Measurements from ENCODE around the gene DPH7.

DPH7 gene

GRCh38 chr9:137543237-137543963 is 35.3 kb downstream of the DPH7 start:
- Histone ChIP-seq H3K79me2 (ENCODE audit: control insufficient read depth, insufficient read depth, low read length, poor library complexity) (no peaks in the 10 kb centered on the region), H2BK5ac (ENCODE audit: low read depth, low read length, poor library complexity) (no peak overlapping the region), H3K23ac (ENCODE audit: low read length) (no peak overlapping the region), H3K27ac (ENCODE audit: low read depth, low read length) (no peak overlapping the region), H3K4me1 (ENCODE audit: control insufficient read depth in 1 of 2, insufficient read depth in 2 of 2, low read length in 2 of 2) (peaks cover 3 to 4% of the 10 kb centered on the region in 2 experiments), H3K79me1 (ENCODE audit: low read length) (no peaks in the 10 kb centered on the region), H2AK5ac (ENCODE audit: low read length) (no peak overlapping the region), H4K12ac (ENCODE audit: low read depth, low read length) (no peak overlapping the region), H3K18ac (ENCODE audit: low read length) (no peak overlapping the region), H4K91ac (ENCODE audit: low read depth, low read length) (no peak overlapping the region), H2BK120ac (ENCODE audit: insufficient read depth, low read length, poor library complexity) (no peak overlapping the region), H3K27me3 (ENCODE audit: insufficient read depth, low read length) (no peaks in the 10 kb centered on the region), H3K9me3 (ENCODE audit: insufficient read depth, low read depth, low read length) (peaks cover 10% of the 10 kb centered on the region), H3K4me2 (ENCODE audit: low read length) (no peak overlapping the region), H3K14ac (ENCODE audit: low read length) (no peak overlapping the region), H3K4ac (ENCODE audit: low read depth, low read length) (no peak overlapping the region), H4K8ac (ENCODE audit: low read depth, low read length) (no peak overlapping the region), H2BK12ac (ENCODE audit: low read length) (no peak overlapping the region), H3K4me3 (ENCODE audit: low read depth, low read length) (peak overlapping the region; percentile 35), H3K9ac (ENCODE audit: low read length) (no peak overlapping the region), H3K36me3 (ENCODE audit: control insufficient read depth in 1 of 2, insufficient read depth in 2 of 2, low read length in 2 of 2) (no peaks in the 10 kb centered on the region), H2AFZ (ENCODE audit: insufficient read depth, low read length, poor library complexity) (no peak overlapping the region)
- no CpG with 5 or more reads among the region's 25 CpGs for WGBS (ENCODE audit: extremely low coverage, insufficient coverage, insufficient read length)
- DNase-seq, result no peak

GRCh38 chr9:137542486-137542885 is 36.2 kb downstream of the DPH7 start:
- Histone ChIP-seq H3K4me2 (ENCODE audit: low read length) (no peak overlapping the region), H3K4ac (ENCODE audit: low read depth, low read length) (no peak overlapping the region), H3K23ac (ENCODE audit: low read length) (no peak overlapping the region), H3K14ac (ENCODE audit: low read length) (no peak overlapping the region), H3K27ac (ENCODE audit: low read depth, low read length) (no peak overlapping the region), H3K27me3 (ENCODE audit: insufficient read depth, low read length) (no peaks in the 10 kb centered on the region), H4K8ac (ENCODE audit: low read depth, low read length) (no peak overlapping the region), H3K36me3 (ENCODE audit: control insufficient read depth in 1 of 2, insufficient read depth in 2 of 2, low read length in 2 of 2) (no peaks in the 10 kb centered on the region), H2BK120ac (ENCODE audit: insufficient read depth, low read length, poor library complexity) (no peak overlapping the region), H2AK5ac (ENCODE audit: low read length) (no peak overlapping the region), H3K18ac (ENCODE audit: low read length) (no peak overlapping the region), H4K12ac (ENCODE audit: low read depth, low read length) (no peak overlapping the region), H3K9me3 (ENCODE audit: insufficient read depth, low read depth, low read length) (peaks cover 12% of the 10 kb centered on the region), H3K4me3 (ENCODE audit: low read depth, low read length) (no peak overlapping the region), H2BK5ac (ENCODE audit: low read depth, low read length, poor library complexity) (no peak overlapping the region), H3K9ac (ENCODE audit: low read length) (no peak overlapping the region), H3K79me1 (ENCODE audit: low read length) (no peaks in the 10 kb centered on the region), H2AFZ (ENCODE audit: insufficient read depth, low read length, poor library complexity) (no peak overlapping the region), H3K4me1 (ENCODE audit: control insufficient read depth in 1 of 2, insufficient read depth in 2 of 2, low read length in 2 of 2) (peaks cover 3 to 4% of the 10 kb centered on the region in 2 experiments), H3K79me2 (ENCODE audit: control insufficient read depth, insufficient read depth, low read length, poor library complexity) (no peaks in the 10 kb centered on the region), H2BK12ac (ENCODE audit: low read length) (no peak overlapping the region), H4K91ac (ENCODE audit: low read depth, low read length) (no peak overlapping the region)
- DNase-seq, result no peak
- WGBS (ENCODE audit: extremely low coverage, insufficient coverage, insufficient read length), result no CpG with 5 or more reads among the region's 20 CpGs

GRCh38 chr9:137540536-137540935 is 38.2 kb downstream of the DPH7 start:
- Histone ChIP-seq H4K12ac (ENCODE audit: low read depth, low read length) (no peak overlapping the region), H4K8ac (ENCODE audit: low read depth, low read length) (no peak overlapping the region), H2AK5ac (ENCODE audit: low read length) (no peak overlapping the region), H3K4me1 (ENCODE audit: control insufficient read depth in 1 of 2, insufficient read depth in 2 of 2, low read length in 2 of 2) (peaks cover 3 to 4% of the 10 kb centered on the region in 2 experiments), H2AFZ (ENCODE audit: insufficient read depth, low read length, poor library complexity) (no peak overlapping the region), H3K9ac (ENCODE audit: low read length) (no peak overlapping the region), H4K91ac (ENCODE audit: low read depth, low read length) (no peak overlapping the region), H3K14ac (ENCODE audit: low read length) (no peak overlapping the region), H3K9me3 (ENCODE audit: insufficient read depth, low read depth, low read length) (peaks cover 4% of the 10 kb centered on the region), H3K79me2 (ENCODE audit: control insufficient read depth, insufficient read depth, low read length, poor library complexity) (no peaks in the 10 kb centered on the region), H3K79me1 (ENCODE audit: low read length) (no peaks in the 10 kb centered on the region), H2BK12ac (ENCODE audit: low read length) (no peak overlapping the region), H3K18ac (ENCODE audit: low read length) (no peak overlapping the region), H3K27ac (ENCODE audit: low read depth, low read length) (no peak overlapping the region), H2BK120ac (ENCODE audit: insufficient read depth, low read length, poor library complexity) (no peak overlapping the region), H3K4me2 (ENCODE audit: low read length) (no peak overlapping the region), H3K4me3 (ENCODE audit: low read depth, low read length) (no peak overlapping the region), H3K4ac (ENCODE audit: low read depth, low read length) (no peak overlapping the region), H3K36me3 (ENCODE audit: control insufficient read depth in 1 of 2, insufficient read depth in 2 of 2, low read length in 2 of 2) (no peaks in the 10 kb centered on the region), H3K23ac (ENCODE audit: low read length) (no peak overlapping the region), H2BK5ac (ENCODE audit: low read depth, low read length, poor library complexity) (no peak overlapping the region), H3K27me3 (ENCODE audit: insufficient read depth, low read length) (no peaks in the 10 kb centered on the region)
- no peak for DNase-seq
- WGBS (ENCODE audit: extremely low coverage, insufficient coverage, insufficient read length), result no CpG with 5 or more reads among the region's 18 CpGs

- no peaks in the 10 kb centered on the region for H3K79me1 ChIP-seq (ENCODE audit: low read length)
- H2BK5ac ChIP-seq (ENCODE audit: low read depth, low read length, poor library complexity), result no peak overlapping the region
- H2BK120ac ChIP-seq (ENCODE audit: insufficient read depth, low read length, poor library complexity), result no peak overlapping the region
- H3K4me2 ChIP-seq (ENCODE audit: low read length), result no peak overlapping the region
- no peak overlapping the region for H3K27ac ChIP-seq (ENCODE audit: low read depth, low read length)
- peaks cover 2% of the 10 kb centered on the region for H3K9me3 ChIP-seq (ENCODE audit: insufficient read depth, low read depth, low read length)
- no peak for DNase-seq
- H2AK5ac ChIP-seq (ENCODE audit: low read length), result no peak overlapping the region
- no peak overlapping the region for H4K91ac ChIP-seq (ENCODE audit: low read depth, low read length)
- H4K12ac ChIP-seq (ENCODE audit: low read depth, low read length), result no peak overlapping the region
- H3K14ac ChIP-seq (ENCODE audit: low read length), result no peak overlapping the region
- H3K36me3 ChIP-seq (ENCODE audit: control insufficient read depth in 1 of 2, insufficient read depth in 2 of 2, low read length in 2 of 2), result no peaks in the 10 kb centered on the region
- H3K4me3 ChIP-seq (ENCODE audit: low read depth, low read length), result no peak overlapping the region
- H3K79me2 ChIP-seq (ENCODE audit: control insufficient read depth, insufficient read depth, low read length, poor library complexity), result no peaks in the 10 kb centered on the region
- no peaks in the 10 kb centered on the region for H3K27me3 ChIP-seq (ENCODE audit: insufficient read depth, low read length)
- H3K23ac ChIP-seq (ENCODE audit: low read length), result no peak overlapping the region
- WGBS (ENCODE audit: extremely low coverage, insufficient coverage, insufficient read length), result no CpG with 5 or more reads among the region's 16 CpGs
- H2AFZ ChIP-seq (ENCODE audit: insufficient read depth, low read length, poor library complexity), result no peak overlapping the region
- H4K8ac ChIP-seq (ENCODE audit: low read depth, low read length), result no peak overlapping the region
- no peak overlapping the region for H3K4ac ChIP-seq (ENCODE audit: low read depth, low read length)
- no peak overlapping the region for H2BK12ac ChIP-seq (ENCODE audit: low read length)
- H3K18ac ChIP-seq (ENCODE audit: low read length), result no peak overlapping the region
- peaks cover 3 to 4% of the 10 kb centered on the region in 2 experiments for H3K4me1 ChIP-seq (ENCODE audit: control insufficient read depth in 1 of 2, insufficient read depth in 2 of 2, low read length in 2 of 2)
- peak overlapping the region; percentile 23 for H3K9ac ChIP-seq (ENCODE audit: low read length)
Measured at GRCh38 chr9:137538058-137538457, 40.7 kb downstream of the DPH7 start.
